ENCODE data around the gene C1orf53.

GRCh38 chr1:197937892-197938291 is 35.5 kb downstream of the C1orf53 start:
- TF ChIP-seq CTCF (IDR thresholded peaks at IDR 0.05; ENCODE audit: low read depth, low read length), result no peak
- no peak for TF ChIP-seq EZH2phosphoT487 (IDR thresholded peaks at IDR 0.05; ENCODE audit: low read depth)
